Smooth muscle cell (in vitro differentiated cells): ENCODE measurements around the gene AHCY. TPM values are rescaled to one million over a fixed set of nuclear protein-coding genes. Genes with fewer than 3 reads are reported as not detected.
"Not testable (repeated sequence)": the region's sequence is repeated elsewhere in the genome, so short reads cannot be mapped to it uniquely, and the experiment has no call there.

ENCODE experiments used
- DNase-seq: peaks from one replicate; lab custom pipeline; 2025; ENCODE audit not compliant: unreplicated experiment; lab: John Stamatoyannopoulos, UW
- H2AFZ ChIP-seq: fragments of 200-600 bp; sonication (generic); 2 replicates; pipeline ENCODE4 v1.6.0; 2016; ENCODE audit warnings: antibody characterized with exemption, low read depth, mild to moderate bottlenecking
- H3F3A ChIP-seq: fragments of 200-600 bp; sonication (generic); 2 replicates; pipeline ENCODE4 v1.6.0; 2017; ENCODE audit warnings: antibody characterized with exemption, low read depth
- H3K27ac ChIP-seq: fragments of 200-600 bp; sonication (generic); 2 replicates; pipeline ENCODE4 v1.5.1; 2016; ENCODE audit warnings: low read depth, mild to moderate bottlenecking
- H3K27me3 ChIP-seq: fragments of 200-600 bp; sonication (generic); 2 replicates; pipeline ENCODE4 v1.6.1; 2016; ENCODE audit warnings: low read depth, mild to moderate bottlenecking
- H3K36me3 ChIP-seq: fragments of 200-600 bp; sonication (generic); 2 replicates; pipeline ENCODE4 v1.5.1; 2016; ENCODE audit warnings: low read depth
- H3K4me1 ChIP-seq: fragments of 200-600 bp; sonication (generic); 2 replicates; pipeline ENCODE4 v1.5.1; 2016; ENCODE audit warnings: low read depth
- H3K4me2 ChIP-seq: fragments of 200-600 bp; sonication (generic); 2 replicates; pipeline ENCODE4 v1.6.0; 2016; ENCODE audit warnings: mild to moderate bottlenecking
- H3K4me3 ChIP-seq: fragments of 200-600 bp; sonication (generic); 2 replicates; pipeline ENCODE4 v1.5.1; 2016; ENCODE audit warnings: mild to moderate bottlenecking
- H3K79me2 ChIP-seq: fragments of 200-600 bp; sonication (generic); 2 replicates; pipeline ENCODE4 v1.6.0; 2016; ENCODE audit warnings: low read depth, mild to moderate bottlenecking
- H3K9ac ChIP-seq: fragments of 200-600 bp; sonication (generic); 2 replicates; pipeline ENCODE4 v1.6.0; 2016; ENCODE audit warnings: low read depth
- H3K9me3 ChIP-seq: fragments of 200-600 bp; sonication (generic); replicated peaks from 2 replicates; pipeline ENCODE4 v1.5.1; 2016; ENCODE audit warnings: low read depth
- H4K20me1 ChIP-seq: fragments of 200-600 bp; sonication (generic); 2 replicates; pipeline ENCODE4 v1.6.0; 2016; ENCODE audit warnings: low read depth
- CTCF ChIP-seq: fragments of 200-600 bp; sonication (generic); IDR thresholded peaks from 2 replicates; pipeline ENCODE4 v1.5.1; 2017; ENCODE audit warnings: borderline replicate concordance, mild to moderate bottlenecking, antibody characterized with exemption; ENCODE audit not compliant: insufficient read depth, poor library complexity, severe bottlenecking
- WGBS: methylation state at CpG from one replicate; pipeline ENCODE4 v1.1.7; 2016; ENCODE audit warnings: low lambda C conversion rate; 5-methylcytosine and 5-hydroxymethylcytosine counted together
- polyA plus RNA-seq: library from polyadenylated mRNA; unstranded; fragments of >200 nt; fragmentation: Nextera tagmentation; extraction: Ambion mirVana; gene quantifications from 2 replicates; pipeline ENCODE4 v1.2.1, GENCODE V29; 2016
- total RNA-seq: library from RNA; depleted of rRNA; stranded (reverse); fragments of >200 nt; gene quantifications from 2 replicates; pipeline ENCODE4 v1.2.3, GENCODE V29; 2014

The AHCY gene
- total and polyA plus RNA-seq, 2 experiments from 2014 or later, result 39.4 to 73.8 TPM

- Histone ChIP-seq H3K4me3 (no peak overlapping the region), H3K4me2 (no peak overlapping the region), H3K9me3 (no peaks in the 10 kb centered on the region), H3K27me3 (no peaks in the 10 kb centered on the region), H4K20me1 (no peaks in the 10 kb centered on the region), H3F3A (no peaks in the 10 kb centered on the region), H3K36me3 (no peaks in the 10 kb centered on the region), H3K27ac (no peak overlapping the region), H3K9ac (no peak overlapping the region), H2AFZ (no peak overlapping the region), H3K79me2 (no peaks in the 10 kb centered on the region), H3K4me1 (no peaks in the 10 kb centered on the region)
- 58% methylated on average over 6 of the region's 6 CpGs for WGBS
- TF ChIP-seq CTCF, result no peak
- no peak for DNase-seq
Measured at GRCh38 chr20:34249291-34249690, 53.9 kb downstream of the AHCY start.

- Histone ChIP-seq H3K9me3 (no peaks in the 10 kb centered on the region), H4K20me1 (no peaks in the 10 kb centered on the region), H3K4me1 (no peaks in the 10 kb centered on the region), H3K36me3 (no peaks in the 10 kb centered on the region), H3K4me3 (no peak overlapping the region), H3F3A (no peaks in the 10 kb centered on the region), H3K9ac (no peak overlapping the region), H3K79me2 (no peaks in the 10 kb centered on the region), H3K4me2 (no peak overlapping the region), H3K27ac (no peak overlapping the region), H2AFZ (no peak overlapping the region), H3K27me3 (no peaks in the 10 kb centered on the region)
- TF ChIP-seq CTCF, result no peak
- no peak for DNase-seq
- 80% methylated on average over 2 of the region's 2 CpGs for WGBS
Measured at GRCh38 chr20:34246126-34246626, 57.0 kb downstream of the AHCY start.

GRCh38 chr20:34243377-34243776 is 59.8 kb downstream of the AHCY start:
- H3K79me2 ChIP-seq, result no peaks in the 10 kb centered on the region
- H3K27me3 ChIP-seq, result no peaks in the 10 kb centered on the region
- no peak for DNase-seq
- H4K20me1 ChIP-seq, result no peaks in the 10 kb centered on the region
- H3K4me2 ChIP-seq, result no peak overlapping the region
- H3K4me1 ChIP-seq, result no peaks in the 10 kb centered on the region
- H3K9ac ChIP-seq, result no peak overlapping the region
- WGBS, result 97% methylated on average over 3 of the region's 3 CpGs
- TF ChIP-seq CTCF, result no peak
- H2AFZ ChIP-seq, result no peak overlapping the region
- H3K27ac ChIP-seq, result no peak overlapping the region
- H3K4me3 ChIP-seq, result no peak overlapping the region
- peaks cover 2% of the 10 kb centered on the region for H3K9me3 ChIP-seq
- H3K36me3 ChIP-seq, result no peaks in the 10 kb centered on the region
- no peaks in the 10 kb centered on the region for H3F3A ChIP-seq

- H4K20me1 ChIP-seq, result no peaks in the 10 kb centered on the region
- 89% methylated on average over 1 of the region's 1 CpG for WGBS
- H2AFZ ChIP-seq, result no peak overlapping the region
- no peak overlapping the region for H3K9ac ChIP-seq
- H3K79me2 ChIP-seq, result no peaks in the 10 kb centered on the region
- TF ChIP-seq CTCF, result no peak
- DNase-seq, result no peak
- H3F3A ChIP-seq, result no peaks in the 10 kb centered on the region
- H3K27ac ChIP-seq, result no peak overlapping the region
- no peaks in the 10 kb centered on the region for H3K4me1 ChIP-seq
- H3K27me3 ChIP-seq, result no peaks in the 10 kb centered on the region
- no peaks in the 10 kb centered on the region for H3K36me3 ChIP-seq
- peaks cover 5% of the 10 kb centered on the region for H3K9me3 ChIP-seq
- no peak overlapping the region for H3K4me3 ChIP-seq
- no peak overlapping the region for H3K4me2 ChIP-seq
Measured at GRCh38 chr20:34242879-34243278, 60.3 kb downstream of the AHCY start.

GRCh38 chr20:34242015-34242414 is 61.1 kb downstream of the AHCY start:
- not testable (repeated sequence) for H3K4me3 ChIP-seq, H3K27me3 ChIP-seq, H3K4me2 ChIP-seq, H3K9me3 ChIP-seq, H3F3A ChIP-seq, H3K79me2 ChIP-seq, H3K36me3 ChIP-seq, H3K4me1 ChIP-seq, DNase-seq, H2AFZ ChIP-seq, H3K9ac ChIP-seq, H3K27ac ChIP-seq, H4K20me1 ChIP-seq
- WGBS, result 94% methylated on average over 4 of the region's 4 CpGs
